Brain pericyte (primary cell): Measurements from ENCODE around the gene TLR10.
"Not testable (repeated sequence)": the region's sequence is repeated elsewhere in the genome, so short reads cannot be mapped to it uniquely, and the experiment has no call there.

Source experiments
- DNase-seq: peaks from one replicate; pipeline ENCODE4 v3.0.0-alpha.2; 2012; ENCODE audit warnings: low read depth, low spot score

TLR10 gene

GRCh38 chr4:38802561-38803355 lies 20.0 kb upstream of the TLR10 start:
- DNase-seq, result no peak

GRCh38 chr4:38800961-38801450 lies 18.2 kb upstream of the TLR10 start:
- DNase-seq, result no peak

GRCh38 chr4:38800366-38800765 lies 17.6 kb upstream of the TLR10 start:
- DNase-seq, result no peak

DNA sequence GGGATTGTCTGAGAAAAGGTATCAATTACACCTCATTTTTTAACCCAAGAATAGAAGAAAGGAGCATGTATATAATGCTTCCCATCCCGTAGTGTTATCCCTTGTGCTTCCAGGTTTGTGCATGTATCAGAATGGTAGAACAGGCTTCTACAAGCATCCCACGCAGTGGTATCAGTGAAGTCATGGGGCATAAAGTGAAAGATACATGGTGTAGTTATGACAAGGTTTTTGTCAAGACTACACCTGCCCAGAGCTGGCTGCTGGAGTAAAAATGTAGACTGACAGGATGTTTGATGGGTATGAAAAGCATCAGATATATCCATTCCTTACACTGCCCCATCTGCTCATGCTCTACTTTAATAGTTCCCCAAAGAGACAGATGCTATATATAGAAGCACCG lies 12.3 kb upstream of the TLR10 start:
- no peak for DNase-seq

DNA sequence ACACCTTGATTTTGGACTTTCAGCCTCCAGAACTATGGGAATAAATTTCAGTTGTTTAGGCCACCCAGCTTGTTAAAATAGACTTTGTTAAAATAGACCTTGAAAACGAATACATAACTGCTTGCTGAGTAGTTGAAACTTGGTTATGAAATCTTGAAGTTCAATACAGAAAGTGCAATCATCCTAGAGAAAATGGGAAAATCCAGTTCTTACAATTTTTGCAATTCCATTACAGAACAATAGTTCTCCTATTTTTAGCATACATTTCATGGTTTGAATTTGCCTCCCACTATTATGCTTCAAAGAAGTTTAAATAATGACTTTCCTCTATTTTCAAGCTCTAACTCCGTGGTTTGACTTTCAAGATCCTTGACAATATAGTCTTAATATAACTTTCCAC lies 11.3 kb upstream of the TLR10 start:
- DNase-seq, result no peak

GRCh38 chr4:38791010-38791409 lies 8.2 kb upstream of the TLR10 start:
- no peak for DNase-seq

- no peak for DNase-seq
Measured at GRCh38 chr4:38788317-38788716, 5.5 kb upstream of the TLR10 start.

GRCh38 chr4:38787693-38788092 lies 4.9 kb upstream of the TLR10 start:
- DNase-seq, result no peak

DNA sequence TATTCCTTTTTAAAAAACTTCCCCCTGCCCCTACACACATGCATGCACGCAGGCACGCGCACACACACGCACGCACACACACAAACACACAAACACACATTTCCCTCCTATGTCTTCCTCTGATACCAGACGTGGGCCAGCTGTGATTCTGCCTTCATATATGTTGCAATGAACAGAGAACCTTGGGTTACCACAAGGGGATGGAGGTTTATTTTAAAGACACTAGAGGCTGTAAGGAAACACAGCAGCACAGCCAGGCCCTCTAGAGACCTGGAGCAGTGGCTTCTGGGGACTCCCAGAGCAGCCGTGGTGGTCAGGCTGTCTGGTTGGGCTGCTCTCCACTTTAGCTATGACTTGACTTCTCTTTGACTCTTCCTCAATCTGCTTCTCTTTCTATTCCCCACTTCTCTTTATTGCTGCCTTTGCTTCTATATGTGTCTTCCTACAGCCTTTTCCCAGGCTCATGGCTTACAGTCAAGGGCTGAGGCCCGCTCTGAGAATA lies 3.2 kb upstream of the TLR10 start:
- no peak for DNase-seq

- DNase-seq, result no peak
Measured at GRCh38 chr4:38785041-38785790, 2.4 kb upstream of the TLR10 start.

DNA sequence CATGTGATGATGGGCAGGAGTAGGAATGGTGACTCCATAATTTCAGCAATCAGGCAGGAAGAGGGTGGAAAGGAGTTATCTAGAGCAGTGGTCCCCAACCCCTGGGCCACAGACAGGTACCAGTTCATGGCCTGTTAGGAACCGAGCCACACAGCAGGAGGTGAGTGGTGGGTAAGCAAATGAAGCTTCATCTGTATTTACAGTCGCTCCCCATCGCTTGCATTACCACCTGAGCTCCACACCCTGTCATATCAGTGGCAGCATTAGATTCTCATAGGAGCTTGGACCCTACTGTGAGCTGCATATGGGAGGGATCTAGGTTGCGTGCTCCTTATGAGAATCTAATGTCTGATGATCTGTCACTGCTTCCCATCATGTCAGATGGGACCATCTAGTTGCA lies 1.4 kb upstream of the TLR10 start:
- no peak for DNase-seq

- no peak for DNase-seq
Measured at GRCh38 chr4:38783109-38783460, 295 bp upstream of the TLR10 start.

DNA sequence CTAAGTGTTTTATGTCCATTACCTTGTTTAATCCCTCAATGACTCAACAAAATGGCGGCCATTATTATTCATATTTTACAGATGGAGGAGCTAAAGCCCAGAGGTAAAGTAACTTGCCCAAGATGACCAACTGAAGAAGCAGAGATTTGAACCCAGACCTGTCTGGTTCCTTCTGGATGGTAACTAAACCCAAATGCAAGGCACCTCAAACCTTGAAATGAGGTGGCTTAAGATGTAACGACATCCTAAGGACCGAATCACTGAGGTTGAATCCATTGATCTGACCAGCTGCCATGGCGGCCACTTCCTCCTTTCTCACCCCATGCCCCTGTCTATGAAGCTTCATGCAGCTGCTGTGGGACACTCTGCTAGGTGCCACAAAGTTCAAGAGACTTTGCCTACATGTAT lies 932 bp downstream of the TLR10 start:
- DNase-seq, result no peak

- DNase-seq, result no peak
Measured at GRCh38 chr4:38780833-38781484, 1.8 kb downstream of the TLR10 start.

DNA sequence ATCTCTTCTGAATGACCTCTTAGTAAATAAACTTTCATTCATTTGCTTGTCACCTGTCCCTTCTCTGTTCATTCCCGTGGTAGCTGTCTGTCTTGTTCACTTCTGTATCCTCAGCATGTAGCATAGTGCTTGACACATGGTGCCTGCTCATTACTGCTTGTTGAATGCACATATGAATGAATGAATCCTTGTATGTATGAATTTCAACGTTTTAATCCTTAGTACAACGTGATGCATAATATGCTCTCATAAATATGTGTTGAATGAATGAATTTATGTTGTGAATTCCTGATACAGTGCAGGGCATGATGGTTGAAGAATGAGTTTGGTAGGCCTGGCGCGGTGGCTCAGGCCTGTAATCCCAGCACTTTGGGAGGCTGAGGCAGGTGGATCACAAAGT lies 3.0 kb downstream of the TLR10 start:
- DNase-seq, result no peak

- not testable (repeated sequence) for DNase-seq
Measured at GRCh38 chr4:38777925-38778324, 4.9 kb downstream of the TLR10 start.

GRCh38 chr4:38775326-38775725 lies 7.5 kb downstream of the TLR10 start:
- DNase-seq, result no peak

DNA sequence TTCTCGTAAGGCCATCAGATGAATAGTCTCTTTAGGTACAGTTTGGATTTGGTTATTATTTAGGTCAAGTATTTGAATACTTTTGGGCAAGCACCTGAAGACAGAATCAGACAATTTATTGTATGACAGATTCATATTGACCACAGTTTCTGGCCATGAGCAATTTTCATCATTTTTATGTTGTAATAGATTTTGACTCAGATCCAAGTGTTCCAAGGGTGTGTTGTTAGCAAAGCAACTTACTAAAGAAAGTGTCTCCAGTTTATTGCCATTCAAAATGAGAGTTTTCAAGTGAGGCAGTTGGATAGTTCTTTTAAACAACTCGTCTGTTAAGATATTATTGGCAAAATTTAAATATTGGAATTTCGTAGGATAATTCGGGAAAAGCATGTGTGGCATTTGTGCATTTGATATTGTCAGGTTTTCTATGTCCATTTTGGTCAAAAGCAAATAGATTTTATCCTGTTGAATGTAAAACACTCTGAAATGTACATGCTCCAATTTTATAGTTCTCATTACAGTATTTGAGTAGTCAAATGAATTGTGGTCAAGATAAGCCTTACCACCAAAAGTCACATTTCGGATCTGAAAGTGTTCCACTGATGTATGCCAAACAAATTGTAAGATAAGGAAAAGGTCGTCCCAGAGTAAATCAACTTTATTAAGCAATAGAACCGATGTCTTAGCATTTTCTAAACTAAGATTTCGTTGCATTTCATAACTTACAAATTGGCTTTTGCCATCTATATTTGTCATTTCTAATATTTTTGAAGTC lies 8.4 kb downstream of the TLR10 start:
- DNase-seq, result no peak

GRCh38 chr4:38770281-38770680 lies 12.5 kb downstream of the TLR10 start:
- not testable (repeated sequence) for DNase-seq

GRCh38 chr4:38769857-38770256 lies 12.9 kb downstream of the TLR10 start:
- no peak for DNase-seq

DNA sequence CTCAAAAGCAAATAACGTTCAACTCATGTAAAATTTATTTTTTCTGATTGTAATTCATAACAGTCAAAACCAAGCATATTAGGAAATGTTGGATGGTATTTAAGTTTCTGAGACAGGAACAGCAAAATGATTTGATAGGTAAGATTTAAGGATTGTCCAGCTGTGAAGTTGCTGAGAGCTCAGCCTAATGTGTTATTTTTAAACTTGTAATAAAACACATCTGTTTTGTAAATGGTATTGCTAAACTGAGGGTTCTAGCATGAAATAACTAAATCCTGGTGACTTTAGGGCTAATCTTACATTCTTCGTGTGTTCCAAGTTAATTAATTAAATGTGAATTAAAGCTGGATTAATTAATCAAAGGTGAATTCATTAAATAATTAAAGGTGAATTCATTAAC lies 13.3 kb downstream of the TLR10 start:
- no peak for DNase-seq

GRCh38 chr4:38768968-38769394 lies 13.8 kb downstream of the TLR10 start:
- DNase-seq, result no peak
